CD14-positive monocyte (primary cell): Measurements from ENCODE around the gene TENM3. TPM values are rescaled to one million over a fixed set of nuclear protein-coding genes. Genes with fewer than 3 reads are reported as not detected.

Experiments
- DNase-seq, 3 donors: peaks; one replicate each; pipeline ENCODE4 v3.0.0-alpha.2; 2011 to 2022
- H2AFZ ChIP-seq: 2 replicates; pipeline ENCODE4 v1.6.0; 2012; ENCODE audit warnings: mild to moderate bottlenecking, low read depth, low read length, inconsistent platforms; ENCODE audit not compliant: insufficient read depth, poor library complexity, severe bottlenecking
- H3K27ac ChIP-seq, 2 donors: 1 replicate in 1 of 2; 2 replicates in 1 of 2; pipeline ENCODE4 v1.5.1; 2012 to 2013; ENCODE audit warnings: low read length in 2 of 2, control low read depth in 1 of 2, inconsistent platforms in 1 of 2, low read depth in 1 of 2, mild to moderate bottlenecking in 1 of 2
- H3K27me3 ChIP-seq, 2 donors: one replicate each; pipeline versions ENCODE4 v1.6.0 to v1.6.1; 2011 to 2013; ENCODE audit warnings: low read length in 2 of 2; ENCODE audit not compliant: control insufficient read depth in 2 of 2, insufficient read depth in 2 of 2
- H3K36me3 ChIP-seq, 2 donors: replicated peaks in 1 of 2; 1 replicate in 1 of 2; 2 replicates in 1 of 2; pipeline versions ENCODE4 v1.5.1 to v1.6.1; 2012 to 2013; ENCODE audit warnings: low read length in 2 of 2, control low read depth in 1 of 2, inconsistent platforms in 1 of 2, mild to moderate bottlenecking in 1 of 2; ENCODE audit not compliant: insufficient read depth in 2 of 2, control insufficient read depth in 1 of 2
- H3K4me1 ChIP-seq, 2 donors: 1 replicate in 1 of 2; 2 replicates in 1 of 2; pipeline versions ENCODE4 v1.5.1 to v1.6.1; 2012 to 2013; ENCODE audit warnings: low read length in 2 of 2, control low read depth in 1 of 2, inconsistent platforms in 1 of 2, mild to moderate bottlenecking in 1 of 2, moderate library complexity in 1 of 2; ENCODE audit not compliant: insufficient read depth in 2 of 2, control insufficient read depth in 1 of 2
- H3K4me2 ChIP-seq: replicated peaks from 2 replicates; pipeline ENCODE3; 2012; ENCODE audit warnings: low read length, moderate library complexity, mild to moderate bottlenecking; ENCODE audit not compliant: poor library complexity, severe bottlenecking; ENCODE audit errors: extremely low read depth
- H3K4me3 ChIP-seq, 3 experiments: fragments of 200-600 bp in 1 of 3; sonication (generic) in 1 of 3; replicated peaks in 1 of 3; 1 replicate in 2 of 3; 2 replicates in 1 of 3; pipeline ENCODE4 v1.5.1; 2011 to 2013; ENCODE audit warnings: low read length in 3 of 3, mild to moderate bottlenecking in 3 of 3, control low read depth in 2 of 3, low read depth in 2 of 3, inconsistent platforms in 1 of 3, moderate library complexity in 1 of 3
- H3K79me2 ChIP-seq: 2 replicates; pipeline ENCODE4 v1.6.0; 2012; ENCODE audit warnings: mild to moderate bottlenecking, control low read depth, inconsistent platforms, low read length, moderate library complexity; ENCODE audit not compliant: insufficient read depth
- H3K9ac ChIP-seq: 2 replicates; pipeline ENCODE4 v1.6.0; 2017; ENCODE audit warnings: low read length, mild to moderate bottlenecking; ENCODE audit not compliant: insufficient read depth, poor library complexity, severe bottlenecking
- H3K9me3 ChIP-seq, 2 donors: replicated peaks in 1 of 2; 1 replicate in 1 of 2; 2 replicates in 1 of 2; pipeline versions ENCODE4 v1.5.1 to v1.6.1; 2012 to 2013; ENCODE audit warnings: low read length in 2 of 2, control low read depth in 1 of 2; ENCODE audit not compliant: control insufficient read depth in 1 of 2, insufficient read depth in 1 of 2
- H4K20me1 ChIP-seq: 2 replicates; pipeline ENCODE4 v1.6.0; 2012; ENCODE audit warnings: mild to moderate bottlenecking, low read length, control low read depth, moderate library complexity; ENCODE audit not compliant: insufficient read depth
- H3K27ac Mint-ChIP-seq, 7 donors: one replicate each; pipeline ENCODE4 v1.8.0; 2020; ENCODE audit warnings: mild to moderate bottlenecking in 7 of 7, mixed read lengths in 7 of 7, moderate library complexity in 6 of 7, inconsistent platforms in 2 of 7
- H3K27me3 Mint-ChIP-seq, 3 donors: one replicate each; pipeline ENCODE4 v1.8.0; 2021 to 2022; ENCODE audit warnings: low read depth in 3 of 3, mild to moderate bottlenecking in 3 of 3, mixed read lengths in 3 of 3, moderate library complexity in 3 of 3, inconsistent platforms in 1 of 3
- H3K36me3 Mint-ChIP-seq, 2 donors: one replicate each; pipeline ENCODE4 v1.8.0; 2020; ENCODE audit warnings: mixed read lengths in 2 of 2, inconsistent platforms in 1 of 2, mild to moderate bottlenecking in 1 of 2
- H3K4me1 Mint-ChIP-seq: one replicate; pipeline ENCODE4 v1.8.0; 2020; ENCODE audit warnings: mild to moderate bottlenecking, mixed read lengths
- H3K4me3 Mint-ChIP-seq, 2 donors: one replicate each; pipeline ENCODE4 v1.8.0; 2020; ENCODE audit warnings: mild to moderate bottlenecking in 2 of 2, mixed read lengths in 2 of 2, moderate library complexity in 1 of 2
- H3K9me3 Mint-ChIP-seq, 7 donors: one replicate each; pipeline ENCODE4 v1.8.0; 2020 to 2022; ENCODE audit warnings: mixed read lengths in 7 of 7, mild to moderate bottlenecking in 6 of 7, moderate library complexity in 6 of 7, inconsistent platforms in 2 of 7
- WGBS: methylation state at CpG from one replicate; pipeline ENCODE4 v1.1.5; 2013; ENCODE audit warnings: missing lambda C conversion rate; ENCODE audit not compliant: insufficient coverage; 5-methylcytosine and 5-hydroxymethylcytosine counted together
- intact Hi-C, 2 donors: fragments of 100-400 bp; cut with micrococcal nuclease; formaldehyde crosslinking; loops; one replicate each; pipeline versions ENCODE4 v1.15.0 to v1.15.1; 2023
- polyA plus RNA-seq, 3 donors: library from polyadenylated mRNA; depleted of rRNA in 1 of 3; unstranded in 2 of 3; stranded (reverse) in 1 of 3; fragments of 300-500 nt in 2 of 3; fragments of >200 nt in 1 of 3; fragmentation: Illumina TruSeq in 2 of 3; gene quantifications; 1 replicate in 2 of 3; 2 replicates in 1 of 3; pipeline ENCODE4 v1.2.3, GENCODE V29; 2012 to 2021
- TF ChIP-seq, protein P1 (sequence below): fragments of 200-600 bp; IDR thresholded peaks from one replicate; pipeline ENCODE4 v1.8.0; 2022; ENCODE audit warnings: antibody characterized with exemption, mild to moderate bottlenecking

The TENM3 gene
- polyA plus RNA-seq, 3 donors: not detected

- Histone ChIP-seq H3K4me1 (no peaks in the 10 kb centered on the region), H3K79me2 (no peaks in the 10 kb centered on the region), H3K36me3 (no peaks in the 10 kb centered on the region), H3K9me3 (peaks cover 0 to 5% of the 10 kb centered on the region in 2 donors), H3K4me3 (no peak overlapping the region), H3K27ac (no peak overlapping the region), H3K4me2 (no peak overlapping the region), H4K20me1 (no peaks in the 10 kb centered on the region), H3K27me3 (no peaks in the 10 kb centered on the region), H2AFZ (no peak overlapping the region), H3K9ac (no peak overlapping the region)
- TF ChIP-seq, protein P1, sequence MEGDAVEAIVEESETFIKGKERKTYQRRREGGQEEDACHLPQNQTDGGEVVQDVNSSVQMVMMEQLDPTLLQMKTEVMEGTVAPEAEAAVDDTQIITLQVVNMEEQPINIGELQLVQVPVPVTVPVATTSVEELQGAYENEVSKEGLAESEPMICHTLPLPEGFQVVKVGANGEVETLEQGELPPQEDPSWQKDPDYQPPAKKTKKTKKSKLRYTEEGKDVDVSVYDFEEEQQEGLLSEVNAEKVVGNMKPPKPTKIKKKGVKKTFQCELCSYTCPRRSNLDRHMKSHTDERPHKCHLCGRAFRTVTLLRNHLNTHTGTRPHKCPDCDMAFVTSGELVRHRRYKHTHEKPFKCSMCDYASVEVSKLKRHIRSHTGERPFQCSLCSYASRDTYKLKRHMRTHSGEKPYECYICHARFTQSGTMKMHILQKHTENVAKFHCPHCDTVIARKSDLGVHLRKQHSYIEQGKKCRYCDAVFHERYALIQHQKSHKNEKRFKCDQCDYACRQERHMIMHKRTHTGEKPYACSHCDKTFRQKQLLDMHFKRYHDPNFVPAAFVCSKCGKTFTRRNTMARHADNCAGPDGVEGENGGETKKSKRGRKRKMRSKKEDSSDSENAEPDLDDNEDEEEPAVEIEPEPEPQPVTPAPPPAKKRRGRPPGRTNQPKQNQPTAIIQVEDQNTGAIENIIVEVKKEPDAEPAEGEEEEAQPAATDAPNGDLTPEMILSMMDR: no peak
- Mint-ChIP-seq H3K27ac (no peak overlapping the region), H3K4me3 (no peak overlapping the region), H3K27me3 (no peaks in the 10 kb centered on the region), H3K4me1 (no peaks in the 10 kb centered on the region), H3K9me3 (peaks cover 0 to 5% (median 4%) of the 10 kb centered on the region in 7 donors), H3K36me3 (no peaks in the 10 kb centered on the region)
- WGBS: no CpG with 5 or more reads among the region's 10 CpGs
- intact Hi-C loops: no loop called here
- no peak for DNase-seq
Measured at GRCh38 chr4:182254026-182254780, 11.0 kb downstream of the TENM3 start.

DNA sequence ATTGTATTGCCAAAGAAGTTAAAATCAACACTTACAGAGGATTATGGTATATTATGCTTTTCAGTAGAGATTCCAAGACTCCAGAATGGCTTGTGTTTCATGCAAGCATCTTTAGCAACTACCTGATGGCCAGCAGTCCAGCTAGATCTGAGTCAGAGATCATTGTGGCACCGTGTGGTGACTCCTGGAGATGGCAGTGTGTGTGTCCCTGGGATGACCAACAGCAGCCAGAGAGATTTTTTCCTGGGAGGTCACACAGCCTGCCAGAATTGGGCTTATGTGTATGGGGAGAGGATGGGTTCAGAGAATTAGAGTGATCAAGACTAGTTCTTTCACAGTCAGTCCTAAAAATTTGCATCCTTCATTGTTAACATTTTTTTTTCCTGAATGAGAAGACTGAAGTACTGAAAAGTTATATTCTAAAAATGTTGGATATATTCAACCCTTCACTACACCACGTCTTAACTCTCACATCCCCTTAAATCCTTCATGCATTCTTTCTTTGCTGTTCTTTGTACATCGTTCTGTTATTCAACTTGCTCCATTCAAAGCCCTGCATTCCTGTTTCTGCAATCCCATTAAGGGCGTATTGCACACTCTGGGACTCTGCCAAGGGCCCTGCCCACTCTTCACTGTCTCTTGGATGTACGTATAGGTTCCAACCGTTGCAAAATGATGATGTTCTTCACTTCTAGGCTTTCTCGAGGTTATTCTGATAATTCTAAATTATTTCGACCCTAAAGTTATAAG lies 12.4 kb downstream of the TENM3 start:
- Histone ChIP-seq H3K27ac (no peak overlapping the region), H3K4me1 (no peaks in the 10 kb centered on the region), H4K20me1 (no peaks in the 10 kb centered on the region), H2AFZ (no peak overlapping the region), H3K79me2 (no peaks in the 10 kb centered on the region), H3K9ac (no peak overlapping the region), H3K9me3 (peaks cover 0 to 7% of the 10 kb centered on the region in 2 donors), H3K27me3 (no peaks in the 10 kb centered on the region), H3K4me3 (no peak overlapping the region), H3K4me2 (no peak overlapping the region), H3K36me3 (no peaks in the 10 kb centered on the region)
- Mint-ChIP-seq H3K4me3 (no peak overlapping the region), H3K36me3 (no peaks in the 10 kb centered on the region), H3K9me3 (peaks cover 0 to 7% (median 3%) of the 10 kb centered on the region in 7 donors), H3K27me3 (no peaks in the 10 kb centered on the region), H3K27ac (no peak overlapping the region), H3K4me1 (no peaks in the 10 kb centered on the region)
- WGBS: 75% methylated on average over 5 of the region's 8 CpGs
- TF ChIP-seq, protein P1: no peak
- no peak for DNase-seq
- intact Hi-C loops: no loop called here
